GM21360 (cell line): Measurements from ENCODE around the gene HSP90AB1.

Experiments
- ATAC-seq: cut with Tn5 transposase; IDR thresholded peaks from one replicate; pipeline ENCODE4 v1.9.1; 2021; ENCODE audit warnings: mild to moderate bottlenecking, moderate library complexity; ENCODE audit not compliant: unreplicated experiment

Gene HSP90AB1

GRCh38 chr6:44234101-44235025, 12.5 kb upstream of the HSP90AB1 start:
- ATAC-seq, result no peak

GRCh38 chr6:44235269-44235668, 11.6 kb upstream of the HSP90AB1 start:
- no peak for ATAC-seq

GRCh38 chr6:44235891-44236516, 10.9 kb upstream of the HSP90AB1 start:
- ATAC-seq, result no peak

- peak; percentile 41 for ATAC-seq
Observed at GRCh38 chr6:44237021-44237812, 9.7 kb upstream of the HSP90AB1 start.

GRCh38 chr6:44237813-44238433, 9.0 kb upstream of the HSP90AB1 start:
- ATAC-seq, result peak; percentile 68

- no peak for ATAC-seq
Observed at GRCh38 chr6:44238687-44239350, 8.1 kb upstream of the HSP90AB1 start.

DNA sequence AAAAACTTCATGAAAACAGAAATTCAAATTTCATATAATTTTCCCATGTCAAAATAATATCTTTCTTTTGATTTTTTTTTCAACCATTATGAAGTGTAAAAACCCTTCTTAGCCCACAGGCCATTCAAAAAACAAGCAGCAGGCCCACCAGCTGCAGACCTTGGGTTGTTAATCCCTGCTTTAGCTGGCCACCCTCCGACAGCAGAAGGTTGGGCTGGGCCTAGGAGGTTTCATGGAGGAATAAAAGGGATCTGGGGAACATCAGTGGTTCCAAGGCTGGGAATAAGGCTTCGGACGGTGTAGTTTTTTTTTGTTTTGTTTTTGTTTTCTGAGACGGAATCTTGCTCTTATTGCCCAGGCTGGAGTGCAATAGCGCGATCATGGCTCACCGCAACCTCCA, 3.6 kb upstream of the HSP90AB1 start:
- no peak for ATAC-seq

DNA sequence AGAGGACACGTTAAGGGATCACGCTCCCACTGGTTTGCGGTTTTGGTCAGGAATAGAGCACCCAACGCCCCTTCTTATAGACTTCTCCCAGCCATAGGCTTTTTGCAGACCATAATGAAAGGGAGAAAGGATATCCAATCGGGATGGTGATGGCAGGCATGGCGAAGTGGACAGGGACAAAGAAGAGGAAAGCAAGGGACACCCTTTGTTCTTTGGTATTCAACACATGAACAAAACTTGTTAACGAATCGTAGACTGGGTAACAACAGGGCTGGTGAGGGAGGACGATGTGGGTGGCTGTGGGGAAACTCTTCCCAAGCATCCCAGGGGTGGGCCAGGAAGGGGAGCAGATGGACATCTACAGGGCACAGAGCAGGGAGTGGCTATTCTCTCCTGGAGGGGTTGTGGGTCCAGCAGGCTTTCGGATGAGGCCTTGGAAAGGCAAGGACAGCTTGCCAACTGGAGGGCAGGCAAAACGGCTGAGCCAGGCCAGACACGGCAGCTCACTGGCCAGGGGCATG, 1.4 kb upstream of the HSP90AB1 start:
- ATAC-seq, result no peak

DNA sequence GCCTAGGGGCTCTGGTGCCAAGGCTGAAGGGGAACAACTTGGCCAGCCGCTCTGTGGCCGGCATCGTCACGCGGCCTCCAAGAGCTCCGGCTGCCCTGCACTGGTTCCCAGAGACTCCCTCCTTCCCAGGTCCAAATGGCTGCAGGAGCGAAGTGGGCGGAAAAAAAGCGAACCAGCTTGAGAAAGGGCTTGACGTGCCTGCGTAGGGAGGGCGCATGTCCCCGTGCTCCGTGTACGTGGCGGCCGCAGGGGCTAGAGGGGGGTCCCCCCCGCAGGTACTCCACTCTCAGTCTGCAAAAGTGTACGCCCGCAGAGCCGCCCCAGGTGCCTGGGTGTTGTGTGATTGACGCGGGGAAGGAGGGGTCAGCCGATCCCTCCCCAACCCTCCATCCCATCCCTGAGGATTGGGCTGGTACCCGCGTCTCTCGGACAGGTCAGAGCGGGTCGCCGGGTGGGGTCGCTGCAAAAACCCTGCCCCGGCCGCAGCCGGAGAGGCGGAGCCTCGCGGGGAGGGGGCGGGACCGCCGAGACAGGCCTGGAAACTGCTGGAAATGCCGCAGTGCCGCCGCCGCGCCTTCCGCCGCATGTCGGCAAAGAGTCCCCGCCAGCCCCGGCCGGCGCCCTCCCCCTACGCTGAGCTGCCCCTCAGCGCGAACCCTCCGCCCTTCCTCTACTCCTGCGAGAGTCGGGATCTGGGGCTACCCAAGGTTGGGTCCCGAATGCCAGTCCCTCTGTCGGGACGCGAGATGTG, 814 bp upstream of the HSP90AB1 start:
- peak; percentile 43 for ATAC-seq

DNA sequence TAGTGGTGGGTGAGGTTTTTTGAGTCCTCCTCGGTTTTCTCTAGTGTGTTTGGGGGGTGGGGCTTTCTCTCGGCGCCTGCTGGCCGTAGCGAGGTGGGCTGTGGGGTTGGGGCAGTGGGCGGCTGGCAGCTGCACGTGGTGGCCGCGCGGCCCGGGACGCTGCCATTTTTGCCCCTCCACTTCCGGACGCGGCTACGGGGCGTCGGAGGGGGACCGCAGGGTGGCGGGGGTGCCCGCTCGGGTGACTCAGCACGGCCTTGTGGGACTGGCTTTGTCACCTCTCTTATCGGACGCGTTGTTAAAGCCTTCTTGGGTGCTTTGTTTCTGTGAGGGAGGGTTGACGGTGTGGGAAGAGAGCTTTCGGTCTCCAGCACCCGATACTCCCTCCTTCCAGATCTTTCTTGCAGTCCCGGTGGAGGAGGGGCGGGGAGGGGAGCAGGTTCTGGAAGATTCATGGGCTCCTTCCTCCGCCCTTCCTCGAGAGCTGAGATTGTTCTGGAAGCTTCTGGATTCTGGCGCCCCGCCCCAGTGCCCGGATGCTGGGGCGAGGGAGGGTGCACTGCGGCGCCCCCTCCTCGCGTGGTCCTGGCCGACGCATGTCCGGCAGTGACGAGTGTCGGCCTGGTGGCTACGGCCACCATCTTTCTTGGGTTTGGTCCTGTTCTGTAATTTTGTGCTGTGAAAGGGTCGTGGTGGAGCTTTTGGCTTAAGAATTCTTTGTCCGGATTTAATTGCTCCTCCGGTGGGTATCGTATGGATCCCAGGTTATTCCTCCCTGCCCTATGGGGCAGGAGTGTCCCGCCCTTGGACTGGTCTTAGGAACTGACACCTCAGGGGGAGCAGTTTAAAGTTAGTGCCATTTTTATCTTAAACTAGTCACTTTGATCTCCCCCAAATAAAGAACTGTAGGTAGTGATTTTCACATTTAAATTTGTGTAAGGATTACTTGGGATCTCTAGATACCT, 719 bp downstream of the HSP90AB1 start:
- ATAC-seq, result peak; percentile 17

- no peak for ATAC-seq
Observed at GRCh38 chr6:44248579-44248978, 1.7 kb downstream of the HSP90AB1 start.

GRCh38 chr6:44249082-44249748, 2.3 kb downstream of the HSP90AB1 start:
- no peak for ATAC-seq

- ATAC-seq, result no peak
Observed at GRCh38 chr6:44250067-44250717, 3.3 kb downstream of the HSP90AB1 start.

- no peak for ATAC-seq
Observed at GRCh38 chr6:44250718-44251123, 3.8 kb downstream of the HSP90AB1 start.

DNA sequence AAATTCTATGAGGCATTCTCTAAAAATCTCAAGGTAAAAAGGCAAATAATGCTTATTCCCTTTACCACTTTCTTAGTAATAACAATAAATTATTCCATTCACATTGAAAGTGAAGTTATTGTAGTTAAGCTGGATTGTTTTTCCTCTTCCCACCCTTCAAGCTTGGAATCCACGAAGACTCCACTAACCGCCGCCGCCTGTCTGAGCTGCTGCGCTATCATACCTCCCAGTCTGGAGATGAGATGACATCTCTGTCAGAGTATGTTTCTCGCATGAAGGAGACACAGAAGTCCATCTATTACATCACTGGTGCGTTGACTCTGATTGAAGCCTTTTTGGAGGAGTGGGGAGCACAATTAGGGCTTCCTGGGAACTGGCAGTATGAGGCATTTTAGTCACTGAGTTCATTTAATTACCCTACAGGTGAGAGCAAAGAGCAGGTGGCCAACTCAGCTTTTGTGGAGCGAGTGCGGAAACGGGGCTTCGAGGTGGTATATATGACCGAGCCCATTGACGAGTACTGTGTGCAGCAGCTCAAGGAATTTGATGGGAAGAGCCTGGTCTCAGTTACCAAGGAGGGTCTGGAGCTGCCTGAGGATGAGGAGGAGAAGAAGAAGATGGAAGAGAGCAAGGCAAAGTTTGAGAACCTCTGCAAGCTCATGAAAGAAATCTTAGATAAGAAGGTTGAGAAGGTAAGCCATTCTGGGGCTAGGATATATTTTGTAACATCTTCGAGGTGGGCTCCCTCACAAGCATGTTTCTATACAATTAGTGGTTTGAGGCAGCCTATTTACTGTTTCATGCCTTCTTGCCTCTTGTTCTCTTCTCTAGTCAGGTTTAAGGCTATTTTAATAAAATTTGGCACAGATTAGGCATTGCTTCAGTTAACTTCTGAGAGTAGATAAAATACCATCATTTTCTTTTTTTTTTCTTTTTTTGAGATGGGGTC, 4.9 kb downstream of the HSP90AB1 start:
- no peak for ATAC-seq
